SU-DHL-6 (cell line): ENCODE data around the gene KIF11.

Experiments
- H2AFZ ChIP-seq: fragments of 200-600 bp; sonication (generic); 2 replicates; pipeline ENCODE4 v1.6.1; 2014; ENCODE audit warnings: low read depth, mild to moderate bottlenecking, moderate library complexity, mixed read lengths, antibody characterized with exemption, low read length; ENCODE audit not compliant: severe bottlenecking
- H3F3A ChIP-seq: fragments of 200-600 bp; shearing (Covaris generic); 2 replicates; pipeline ENCODE4 v1.6.0; 2016; ENCODE audit warnings: antibody characterized with exemption, mild to moderate bottlenecking; ENCODE audit not compliant: insufficient read depth
- H3K27ac ChIP-seq: fragments of 200-600 bp; sonication (generic); 2 replicates; pipeline ENCODE4 v1.5.1; 2016; ENCODE audit warnings: low read depth, mild to moderate bottlenecking, low read length, moderate library complexity, mixed read lengths
- H3K27me3 ChIP-seq: fragments of 200-600 bp; sonication (generic), shearing (Covaris generic); 2 replicates; pipeline ENCODE4 v1.6.0; 2014; ENCODE audit warnings: mild to moderate bottlenecking, low read length
- H3K36me3 ChIP-seq: fragments of 200-600 bp; sonication (generic); 2 replicates; pipeline ENCODE4 v1.6.1; 2014; ENCODE audit warnings: mild to moderate bottlenecking, low read length, mixed read lengths
- H3K4me2 ChIP-seq: fragments of 300-600, 200-600 bp; shearing (Covaris generic), sonication (generic); 2 replicates; pipeline ENCODE4 v1.6.0; 2014; ENCODE audit warnings: low read length, low read depth, mild to moderate bottlenecking; ENCODE audit not compliant: poor library complexity, severe bottlenecking
- H3K4me3 ChIP-seq: fragments of 200-600 bp; sonication (generic); 2 replicates; pipeline ENCODE4 v1.5.1; 2014; ENCODE audit warnings: antibody characterized with exemption, low read length, mild to moderate bottlenecking, mixed read lengths; ENCODE audit not compliant: insufficient read depth, poor library complexity, severe bottlenecking
- H3K79me2 ChIP-seq: fragments of 200-600 bp; sonication (generic); 2 replicates; pipeline ENCODE4 v1.6.1; 2014; ENCODE audit warnings: mild to moderate bottlenecking, low read length, moderate library complexity; ENCODE audit not compliant: insufficient read depth
- H3K9ac ChIP-seq: fragments of 200-600 bp; sonication (generic); 2 replicates; pipeline ENCODE4 v1.7.0; 2014; ENCODE audit warnings: mild to moderate bottlenecking, low read length
- H3K9me2 ChIP-seq: fragments of 200-600 bp; sonication (generic); replicated peaks from 2 replicates; pipeline ENCODE4 v1.6.1; 2014; ENCODE audit warnings: low read length; ENCODE audit not compliant: insufficient read depth
- H3K9me3 ChIP-seq: fragments of 200-600 bp; sonication (generic); 2 replicates; pipeline ENCODE4 v1.6.1; 2014; ENCODE audit warnings: low read length, mixed read lengths; ENCODE audit not compliant: insufficient read depth
- H4K20me1 ChIP-seq: fragments of 200-600 bp; sonication (generic); 2 replicates; pipeline ENCODE4 v1.6.1; 2014; ENCODE audit warnings: low read depth, mild to moderate bottlenecking, antibody characterized with exemption, low read length, moderate library complexity, mixed read lengths
- CTCF ChIP-seq: fragments of 200-600 bp; sonication (generic); IDR thresholded peaks from one replicate; pipeline ENCODE4 v1.5.1; 2017; ENCODE audit warnings: antibody characterized with exemption, mild to moderate bottlenecking, low read length, moderate library complexity; ENCODE audit not compliant: insufficient read depth, poor library complexity, severe bottlenecking
- EZH2phosphoT487 ChIP-seq: fragments of 200-600 bp; sonication (generic), shearing (Covaris generic); conservative IDR thresholded peaks from 2 replicates; pipeline ENCODE4 v1.6.1; 2018; ENCODE audit warnings: mild to moderate bottlenecking, antibody characterized with exemption, low read length, moderate library complexity, mixed read lengths

The KIF11 gene

GRCh38 chr10:92695679-92696605 is 103.0 kb downstream of the KIF11 start:
- no peak overlapping the region for H3K27ac ChIP-seq
- no peak overlapping the region for H3K4me2 ChIP-seq
- H3F3A ChIP-seq: peaks cover 36% of the 10 kb centered on the region
- H3K9ac ChIP-seq: no peak overlapping the region
- no peaks in the 10 kb centered on the region for H4K20me1 ChIP-seq
- H2AFZ ChIP-seq: no peak overlapping the region
- TF ChIP-seq EZH2phosphoT487 (no peak), CTCF (no peak)
- no peaks in the 10 kb centered on the region for H3K79me2 ChIP-seq
- H3K9me3 ChIP-seq: no peaks in the 10 kb centered on the region
- H3K36me3 ChIP-seq: peaks cover 15% of the 10 kb centered on the region
- H3K4me3 ChIP-seq: no peak overlapping the region
- no peaks in the 10 kb centered on the region for H3K9me2 ChIP-seq
- H3K27me3 ChIP-seq: no peaks in the 10 kb centered on the region

- H3K9me3 ChIP-seq: no peaks in the 10 kb centered on the region
- peaks cover 36% of the 10 kb centered on the region for H3F3A ChIP-seq
- H3K4me2 ChIP-seq: no peak overlapping the region
- no peaks in the 10 kb centered on the region for H3K79me2 ChIP-seq
- H3K4me3 ChIP-seq: no peak overlapping the region
- H3K9me2 ChIP-seq: no peaks in the 10 kb centered on the region
- no peak overlapping the region for H3K9ac ChIP-seq
- no peaks in the 10 kb centered on the region for H3K27me3 ChIP-seq
- no peak overlapping the region for H2AFZ ChIP-seq
- no peak overlapping the region for H3K27ac ChIP-seq
- H4K20me1 ChIP-seq: no peaks in the 10 kb centered on the region
- TF ChIP-seq EZH2phosphoT487 (no peak), CTCF (no peak)
- peaks cover 15% of the 10 kb centered on the region for H3K36me3 ChIP-seq
Measured at GRCh38 chr10:92696606-92697383, 103.9 kb downstream of the KIF11 start.

- H3K4me3 ChIP-seq: no peak overlapping the region
- H4K20me1 ChIP-seq: no peaks in the 10 kb centered on the region
- no peak overlapping the region for H2AFZ ChIP-seq
- peaks cover 11% of the 10 kb centered on the region for H3K36me3 ChIP-seq
- no peak overlapping the region for H3K27ac ChIP-seq
- H3K9me2 ChIP-seq: no peaks in the 10 kb centered on the region
- H3K27me3 ChIP-seq: no peaks in the 10 kb centered on the region
- peaks cover 31% of the 10 kb centered on the region for H3F3A ChIP-seq
- H3K9me3 ChIP-seq: no peaks in the 10 kb centered on the region
- TF ChIP-seq EZH2phosphoT487 (no peak), CTCF (no peak)
- H3K79me2 ChIP-seq: no peaks in the 10 kb centered on the region
- H3K9ac ChIP-seq: no peak overlapping the region
- no peak overlapping the region for H3K4me2 ChIP-seq
Measured at GRCh38 chr10:92697663-92698511, 105.0 kb downstream of the KIF11 start.
